ENCODE data around the gene GABRB3.

GABRB3 gene

GRCh38 chr15:26690778-26691177 lies 82.1 kb downstream of the GABRB3 start:
- Mint-ChIP-seq H3K27me3 (no peaks in the 10 kb centered on the region), H3K9me3 (peaks cover 15% of the 10 kb centered on the region), H3K27ac (ENCODE audit: low read depth) (no peak overlapping the region), H3K4me3 (no peak overlapping the region), H3K36me3 (ENCODE audit: insufficient read depth) (no peaks in the 10 kb centered on the region), H3K4me1 (no peaks in the 10 kb centered on the region)
- no peak for DNase-seq (ENCODE audit: low spot score in 2 of 2)
- ATAC-seq (replicated peaks; ENCODE audit: extremely low read depth, poor library complexity, severe bottlenecking): no peak

DNA sequence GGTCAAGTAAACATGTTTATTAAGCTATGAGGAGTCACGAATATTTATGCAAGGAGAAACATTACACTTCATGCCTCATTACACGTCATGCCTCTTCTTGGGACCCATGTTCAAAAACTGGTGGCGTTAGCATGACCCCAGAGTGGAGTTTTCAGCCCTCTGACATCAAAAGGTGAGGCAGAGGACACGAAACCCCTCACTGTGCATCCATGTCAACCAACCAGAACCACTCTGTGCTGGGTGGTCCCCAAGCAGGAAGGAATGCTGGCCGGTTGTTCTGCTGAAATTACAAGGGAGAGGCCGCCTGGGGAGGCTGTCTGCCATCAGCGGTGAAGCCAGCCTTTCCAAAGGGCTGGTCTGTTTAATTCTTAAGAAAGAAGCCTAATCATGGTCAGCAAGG lies 83.4 kb downstream of the GABRB3 start:
- no peaks in the 10 kb centered on the region for H3K36me3 Mint-ChIP-seq (ENCODE audit: insufficient read depth)
- no peak for ATAC-seq (replicated peaks; ENCODE audit: extremely low read depth, poor library complexity, severe bottlenecking)
- no peak overlapping the region for H3K4me3 Mint-ChIP-seq
- no peak for DNase-seq (ENCODE audit: low spot score in 2 of 2)
- H3K9me3 Mint-ChIP-seq: peaks cover 13% of the 10 kb centered on the region
- no peak overlapping the region for H3K27ac Mint-ChIP-seq (ENCODE audit: low read depth)
- H3K4me1 Mint-ChIP-seq: no peaks in the 10 kb centered on the region
- H3K27me3 Mint-ChIP-seq: no peaks in the 10 kb centered on the region

DNA sequence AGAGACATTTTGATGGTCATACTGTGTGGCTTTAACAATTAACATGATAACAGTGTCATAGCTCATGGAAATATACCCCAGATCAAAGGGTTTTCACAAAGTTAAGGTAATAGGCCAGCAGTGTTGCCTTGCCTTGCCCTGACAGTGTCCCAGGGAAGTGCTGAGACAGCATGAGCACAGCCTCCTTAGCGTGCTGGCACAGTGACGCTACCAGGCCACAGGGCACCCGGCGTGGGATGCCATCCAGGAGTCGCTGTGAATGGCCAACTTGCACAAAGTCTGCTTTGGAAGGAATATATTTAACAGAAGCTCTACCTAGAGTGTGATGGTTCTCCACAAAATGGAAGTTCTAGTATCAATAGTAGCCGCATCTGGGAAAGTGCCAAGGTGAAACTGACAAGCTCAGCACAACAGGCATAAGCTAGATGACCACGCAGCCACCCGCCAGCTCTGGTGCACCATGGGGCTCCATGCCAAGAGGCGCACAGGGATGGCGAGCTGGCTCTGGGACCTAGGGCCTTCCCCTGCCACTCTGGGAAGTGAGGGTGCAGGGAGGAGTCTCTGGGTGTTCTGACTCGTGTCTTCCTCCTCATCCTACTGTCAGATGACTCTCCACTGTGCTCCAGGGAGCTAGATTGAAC lies 86.2 kb downstream of the GABRB3 start:
- Mint-ChIP-seq H3K27me3 (no peaks in the 10 kb centered on the region), H3K9me3 (peaks cover 16% of the 10 kb centered on the region), H3K4me3 (no peak overlapping the region), H3K4me1 (no peaks in the 10 kb centered on the region), H3K36me3 (ENCODE audit: insufficient read depth) (no peaks in the 10 kb centered on the region), H3K27ac (ENCODE audit: low read depth) (no peak overlapping the region)
- no peak for ATAC-seq (replicated peaks; ENCODE audit: extremely low read depth, poor library complexity, severe bottlenecking)
- DNase-seq (ENCODE audit: low spot score in 2 of 2): no peak

DNA sequence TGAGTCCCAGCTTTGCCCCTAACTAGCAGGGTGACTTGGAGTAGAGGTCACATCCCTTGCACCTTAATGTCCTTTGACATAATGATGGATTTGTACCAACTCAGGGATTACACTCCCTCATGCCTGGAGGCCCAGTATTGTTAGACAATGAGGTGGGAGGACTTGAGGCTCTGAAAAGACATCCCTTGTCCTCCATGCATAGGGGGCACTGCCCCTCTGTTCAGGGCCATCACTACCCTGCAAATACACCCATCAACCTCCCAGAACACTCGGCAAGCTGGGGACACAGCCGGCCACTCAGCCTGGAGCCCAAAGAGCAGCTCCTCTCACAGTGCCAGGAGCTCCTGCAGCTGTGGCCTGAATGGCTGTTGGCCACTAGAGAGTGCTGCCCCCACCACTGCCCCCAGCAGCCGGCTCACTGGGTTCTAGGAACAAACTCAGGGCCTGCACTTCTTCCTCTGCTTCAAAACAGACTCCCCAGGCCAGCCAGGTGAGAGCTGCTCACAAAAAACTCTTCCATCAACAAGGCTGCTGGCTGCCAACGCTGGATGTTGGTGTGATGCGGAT lies 90.2 kb downstream of the GABRB3 start:
- no peak overlapping the region for H3K27ac Mint-ChIP-seq (ENCODE audit: low read depth)
- no peak overlapping the region for H3K4me3 Mint-ChIP-seq
- no peak for DNase-seq (ENCODE audit: low spot score in 2 of 2)
- no peaks in the 10 kb centered on the region for H3K27me3 Mint-ChIP-seq
- H3K9me3 Mint-ChIP-seq: peaks cover 31% of the 10 kb centered on the region
- no peak for ATAC-seq (replicated peaks; ENCODE audit: extremely low read depth, poor library complexity, severe bottlenecking)
- H3K4me1 Mint-ChIP-seq: no peaks in the 10 kb centered on the region
- no peaks in the 10 kb centered on the region for H3K36me3 Mint-ChIP-seq (ENCODE audit: insufficient read depth)

- DNase-seq (ENCODE audit: low spot score in 2 of 2) (no peak), ATAC-seq (replicated peaks; ENCODE audit: extremely low read depth, poor library complexity, severe bottlenecking) (no peak)
- H3K27me3 Mint-ChIP-seq: no peaks in the 10 kb centered on the region
- peaks cover 31% of the 10 kb centered on the region for H3K9me3 Mint-ChIP-seq
- H3K36me3 Mint-ChIP-seq (ENCODE audit: insufficient read depth): no peaks in the 10 kb centered on the region
- no peaks in the 10 kb centered on the region for H3K4me1 Mint-ChIP-seq
- H3K27ac Mint-ChIP-seq (ENCODE audit: low read depth): no peak overlapping the region
- H3K4me3 Mint-ChIP-seq: no peak overlapping the region
These were observed 92.9 kb downstream of the GABRB3 start for GRCh38 chr15:26679927-26680326.

GRCh38 chr15:26676115-26676514 lies 96.8 kb downstream of the GABRB3 start:
- Mint-ChIP-seq H3K4me3 (no peak overlapping the region), H3K27ac (ENCODE audit: low read depth) (no peak overlapping the region), H3K36me3 (ENCODE audit: insufficient read depth) (no peaks in the 10 kb centered on the region), H3K27me3 (no peaks in the 10 kb centered on the region), H3K4me1 (no peaks in the 10 kb centered on the region), H3K9me3 (peaks cover 39% of the 10 kb centered on the region)
- ATAC-seq (replicated peaks; ENCODE audit: extremely low read depth, poor library complexity, severe bottlenecking): no peak
- DNase-seq (ENCODE audit: low spot score in 2 of 2): no peak

DNA sequence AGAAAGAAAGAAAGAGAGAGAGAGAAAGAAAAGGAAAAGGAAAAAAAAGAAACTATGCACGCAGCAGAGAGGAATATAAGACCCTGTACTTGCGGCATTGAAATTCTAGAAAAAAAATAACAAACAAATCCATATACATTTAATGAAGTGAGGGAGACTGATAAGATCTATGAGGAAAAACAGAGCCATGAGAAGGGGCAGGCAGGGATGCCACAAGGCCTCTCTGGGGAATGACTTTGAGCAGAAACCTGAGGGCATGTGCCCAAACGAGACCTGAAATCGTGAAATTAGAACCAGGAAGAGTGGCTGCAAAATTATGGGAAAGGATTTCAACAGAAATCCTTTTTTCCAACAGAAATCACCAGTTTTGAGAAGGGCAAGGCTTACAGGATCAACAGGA lies 98.4 kb downstream of the GABRB3 start:
- DNase-seq (ENCODE audit: low spot score in 2 of 2) (no peak), ATAC-seq (replicated peaks; ENCODE audit: extremely low read depth, poor library complexity, severe bottlenecking) (no peak)
- Mint-ChIP-seq H3K27me3 (no peaks in the 10 kb centered on the region), H3K9me3 (peaks cover 33% of the 10 kb centered on the region), H3K4me3 (no peak overlapping the region), H3K4me1 (no peaks in the 10 kb centered on the region), H3K27ac (ENCODE audit: low read depth) (no peak overlapping the region), H3K36me3 (ENCODE audit: insufficient read depth) (no peaks in the 10 kb centered on the region)

- H3K4me1 Mint-ChIP-seq: no peaks in the 10 kb centered on the region
These were observed 99.4 kb downstream of the GABRB3 start for GRCh38 chr15:26673445-26673844.

DNA sequence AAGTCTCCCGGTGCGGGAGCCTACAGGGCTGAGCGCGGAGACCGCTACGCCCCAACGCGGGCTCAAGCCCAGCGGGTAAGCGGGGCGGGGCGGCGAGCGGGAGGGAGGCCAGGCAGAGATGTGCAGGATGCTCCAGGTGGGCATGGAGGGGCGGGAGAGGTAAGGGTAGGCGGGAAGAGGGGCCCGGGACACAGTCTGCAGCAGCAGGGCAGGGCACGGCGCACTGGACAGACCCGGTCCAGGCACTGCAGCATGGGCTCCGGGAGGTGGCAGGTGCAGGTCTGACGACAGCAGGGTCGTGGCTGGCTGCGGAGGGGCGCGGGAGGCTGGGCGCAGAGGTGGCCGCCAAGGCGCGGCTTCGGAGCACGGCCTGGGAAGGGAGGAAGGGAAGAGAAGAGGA lies 102.8 kb downstream of the GABRB3 start:
- ATAC-seq (replicated peaks; ENCODE audit: extremely low read depth, poor library complexity, severe bottlenecking): no peak
- Mint-ChIP-seq H3K9me3 (peaks cover 18% of the 10 kb centered on the region), H3K27me3 (no peaks in the 10 kb centered on the region), H3K27ac (ENCODE audit: low read depth) (no peak overlapping the region), H3K4me3 (no peak overlapping the region), H3K4me1 (no peaks in the 10 kb centered on the region), H3K36me3 (ENCODE audit: insufficient read depth) (no peaks in the 10 kb centered on the region)
- no peak for DNase-seq (ENCODE audit: low spot score in 2 of 2)

More at GRCh38 chr15:26673445-26673844, 99.4 kb downstream of the GABRB3 start:
- no peaks in the 10 kb centered on the region for H3K27me3 Mint-ChIP-seq
- no peak overlapping the region for H3K4me3 Mint-ChIP-seq
- H3K36me3 Mint-ChIP-seq (ENCODE audit: insufficient read depth): no peaks in the 10 kb centered on the region
- ATAC-seq (replicated peaks; ENCODE audit: extremely low read depth, poor library complexity, severe bottlenecking) (no peak), DNase-seq (ENCODE audit: low spot score in 2 of 2) (no peak)
- peaks cover 27% of the 10 kb centered on the region for H3K9me3 Mint-ChIP-seq
- no peak overlapping the region for H3K27ac Mint-ChIP-seq (ENCODE audit: low read depth)

DNA sequence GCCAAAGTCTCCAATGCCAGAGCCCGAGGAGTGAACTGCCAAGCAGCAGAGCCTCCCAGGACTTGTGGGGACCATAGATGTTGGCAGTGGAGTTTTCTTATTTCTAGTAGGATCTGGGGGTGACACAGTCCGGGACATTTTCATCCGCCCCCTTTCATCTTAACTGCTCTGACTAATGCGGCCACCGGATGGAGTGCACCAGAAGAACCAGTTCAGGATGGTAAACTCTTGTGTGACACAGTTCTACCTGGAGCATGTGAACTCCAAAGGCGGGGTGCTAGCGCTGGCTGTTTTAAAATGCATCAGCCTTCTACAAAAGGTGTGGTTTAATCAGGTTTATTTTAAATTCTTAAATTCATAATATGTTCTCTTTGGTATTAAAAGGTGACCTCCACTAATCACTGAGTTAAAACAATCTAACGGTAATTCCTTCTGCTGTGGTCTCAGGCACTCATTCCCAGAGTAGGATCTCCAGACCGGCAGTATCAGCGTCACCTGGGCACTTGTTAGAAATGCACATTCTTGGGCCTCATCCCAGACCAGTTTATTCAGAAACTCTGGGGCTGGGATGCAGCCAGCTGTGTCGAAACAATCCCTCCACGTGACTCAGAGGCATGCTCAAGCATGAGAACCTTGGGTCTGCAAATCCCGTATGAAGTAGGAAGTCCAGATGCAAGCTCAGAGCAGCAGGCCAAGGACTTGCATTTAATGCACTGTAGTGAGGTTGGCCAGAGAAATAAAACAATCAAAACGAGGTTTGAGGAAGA lies 105.5 kb downstream of the GABRB3 start:
- H3K4me1 Mint-ChIP-seq: no peaks in the 10 kb centered on the region
- no peak for ATAC-seq (replicated peaks; ENCODE audit: extremely low read depth, poor library complexity, severe bottlenecking)
- H3K9me3 Mint-ChIP-seq: peaks cover 7% of the 10 kb centered on the region
- no peaks in the 10 kb centered on the region for H3K36me3 Mint-ChIP-seq (ENCODE audit: insufficient read depth)
- no peak overlapping the region for H3K27ac Mint-ChIP-seq (ENCODE audit: low read depth)
- no peak overlapping the region for H3K4me3 Mint-ChIP-seq
- DNase-seq (ENCODE audit: low spot score in 2 of 2): no peak
- H3K27me3 Mint-ChIP-seq: no peaks in the 10 kb centered on the region

DNA sequence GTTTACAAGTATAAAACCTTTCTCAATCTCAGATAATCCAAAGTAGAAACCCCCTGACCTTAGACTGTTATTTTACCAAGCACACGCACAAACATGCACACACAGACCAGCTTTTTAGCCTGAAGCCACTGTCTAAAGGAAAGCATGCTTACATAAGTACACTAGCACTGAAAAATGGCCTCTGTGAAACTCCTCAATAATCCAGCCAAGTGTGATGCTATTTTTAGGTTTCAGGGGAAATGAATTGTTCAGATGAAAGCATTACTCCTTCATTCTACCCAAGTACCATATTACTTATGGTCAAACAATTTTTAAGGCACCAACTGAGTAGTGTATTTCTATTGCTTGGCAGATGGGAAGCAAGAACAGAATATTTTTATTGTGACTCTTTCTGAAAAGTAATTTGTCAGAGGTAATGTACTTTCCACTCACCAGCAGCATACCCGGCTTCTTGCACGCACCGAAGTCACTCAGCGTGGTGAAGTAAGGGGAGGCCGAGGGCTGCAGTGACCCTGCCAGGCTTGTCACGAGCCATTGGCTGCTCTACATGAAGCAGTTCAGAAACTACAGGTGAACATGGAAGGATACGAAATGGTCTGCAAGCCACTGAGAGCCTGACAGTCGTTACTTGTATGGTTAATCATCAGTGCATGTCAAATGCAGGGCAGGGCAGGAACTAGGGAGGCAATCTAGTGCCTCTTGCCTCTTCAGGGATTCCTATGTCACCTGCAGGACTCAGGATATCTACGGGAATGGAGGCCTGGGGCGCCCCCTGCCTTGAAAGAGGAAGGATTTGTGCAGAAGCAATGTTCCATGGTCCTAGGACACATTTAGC lies 106.7 kb downstream of the GABRB3 start:
- no peak for DNase-seq (ENCODE audit: low spot score in 2 of 2)
- ATAC-seq (replicated peaks; ENCODE audit: extremely low read depth, poor library complexity, severe bottlenecking): no peak
- H3K27ac Mint-ChIP-seq (ENCODE audit: low read depth): no peak overlapping the region
- H3K27me3 Mint-ChIP-seq: no peaks in the 10 kb centered on the region
- no peak overlapping the region for H3K4me3 Mint-ChIP-seq
- H3K9me3 Mint-ChIP-seq: peaks cover 8% of the 10 kb centered on the region
- no peaks in the 10 kb centered on the region for H3K36me3 Mint-ChIP-seq (ENCODE audit: insufficient read depth)
- no peaks in the 10 kb centered on the region for H3K4me1 Mint-ChIP-seq

DNA sequence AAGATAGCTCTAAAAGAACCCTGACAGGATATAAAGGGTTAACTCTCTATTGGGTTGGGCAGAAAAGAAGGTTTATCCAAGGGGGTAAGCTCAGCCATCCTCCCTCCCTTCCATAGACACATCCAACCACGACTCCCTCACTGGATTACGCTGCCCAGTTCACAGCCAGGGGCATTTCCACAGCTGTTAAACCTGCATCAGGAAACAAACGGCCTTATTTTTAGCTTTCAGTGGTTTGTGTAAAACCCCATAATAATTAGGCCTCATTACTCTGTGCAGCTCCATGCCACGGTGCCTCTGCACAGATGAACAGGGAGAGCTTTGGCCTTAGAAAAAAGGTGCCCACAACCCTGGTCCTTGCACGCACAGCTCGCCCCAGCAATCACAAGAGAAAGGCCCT lies 110.6 kb downstream of the GABRB3 start:
- Mint-ChIP-seq H3K9me3 (peaks cover 8% of the 10 kb centered on the region), H3K27ac (ENCODE audit: low read depth) (no peak overlapping the region), H3K36me3 (ENCODE audit: insufficient read depth) (no peaks in the 10 kb centered on the region), H3K4me1 (no peaks in the 10 kb centered on the region), H3K4me3 (no peak overlapping the region), H3K27me3 (no peaks in the 10 kb centered on the region)
- ATAC-seq (replicated peaks; ENCODE audit: extremely low read depth, poor library complexity, severe bottlenecking): no peak
- no peak for DNase-seq (ENCODE audit: low spot score in 2 of 2)

Data from central memory CD8-positive, alpha-beta T cell (primary cell).